Fibroblast of skin of left quadriceps (primary cell): ENCODE measurements around the gene PDE6C.

ENCODE experiments used
- DNase-seq, 2 experiments: peaks; one replicate each; pipeline ENCODE4 v3.0.0-alpha.2; 2013; ENCODE audit warnings: low read depth in 2 of 2

PDE6C gene

GRCh38 chr10:93594518-93594917 is 17.8 kb upstream of the PDE6C start:
- no peak for DNase-seq

- no peak for DNase-seq
These were observed 16.8 kb upstream of the PDE6C start for GRCh38 chr10:93595378-93596161.

DNA sequence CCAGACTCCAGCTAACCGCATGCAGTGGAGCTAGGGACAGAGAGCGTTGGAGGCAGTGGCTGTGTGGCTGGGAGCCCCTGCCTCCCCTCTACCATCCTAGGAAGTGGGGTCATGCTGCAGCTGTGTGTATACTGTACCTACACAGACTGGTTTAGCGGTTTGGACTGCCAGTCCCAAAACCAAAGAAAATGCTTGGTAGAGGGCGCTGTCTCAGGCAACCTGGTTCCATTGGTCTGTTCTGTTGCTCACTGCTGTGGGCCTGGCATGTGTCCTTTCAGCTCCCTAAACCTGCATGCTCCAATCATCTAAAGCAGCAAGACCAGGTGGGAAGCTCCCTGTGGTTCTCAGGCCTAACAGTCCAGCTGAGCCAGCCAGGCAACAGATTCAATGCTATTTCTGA is 15.8 kb upstream of the PDE6C start:
- no peak for DNase-seq

- no peak for DNase-seq
These were observed 15.2 kb upstream of the PDE6C start for GRCh38 chr10:93597075-93597599.

DNA sequence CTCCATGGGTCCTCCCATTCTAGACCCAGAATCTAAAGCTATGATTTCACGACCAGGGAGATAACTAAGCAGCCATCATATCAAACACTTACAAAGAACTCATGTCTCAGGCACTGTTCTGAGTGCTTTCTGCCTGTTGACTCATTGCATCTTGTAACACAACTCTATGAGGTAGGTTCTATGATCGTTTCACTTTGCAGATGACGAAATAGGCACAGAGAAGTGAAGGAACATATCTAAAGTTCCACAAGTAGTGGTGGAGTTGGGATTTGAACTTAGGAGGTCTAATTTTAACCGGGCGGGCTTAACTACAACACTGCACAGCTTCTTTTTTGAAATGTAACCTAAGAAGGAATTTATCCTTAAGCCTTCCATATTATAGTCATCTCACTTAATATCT is 14.2 kb upstream of the PDE6C start:
- DNase-seq, result no peak

- no peak for DNase-seq
These were observed 13.0 kb upstream of the PDE6C start for GRCh38 chr10:93599335-93599734.

GRCh38 chr10:93599778-93600177 is 12.6 kb upstream of the PDE6C start:
- DNase-seq, result no peak

DNA sequence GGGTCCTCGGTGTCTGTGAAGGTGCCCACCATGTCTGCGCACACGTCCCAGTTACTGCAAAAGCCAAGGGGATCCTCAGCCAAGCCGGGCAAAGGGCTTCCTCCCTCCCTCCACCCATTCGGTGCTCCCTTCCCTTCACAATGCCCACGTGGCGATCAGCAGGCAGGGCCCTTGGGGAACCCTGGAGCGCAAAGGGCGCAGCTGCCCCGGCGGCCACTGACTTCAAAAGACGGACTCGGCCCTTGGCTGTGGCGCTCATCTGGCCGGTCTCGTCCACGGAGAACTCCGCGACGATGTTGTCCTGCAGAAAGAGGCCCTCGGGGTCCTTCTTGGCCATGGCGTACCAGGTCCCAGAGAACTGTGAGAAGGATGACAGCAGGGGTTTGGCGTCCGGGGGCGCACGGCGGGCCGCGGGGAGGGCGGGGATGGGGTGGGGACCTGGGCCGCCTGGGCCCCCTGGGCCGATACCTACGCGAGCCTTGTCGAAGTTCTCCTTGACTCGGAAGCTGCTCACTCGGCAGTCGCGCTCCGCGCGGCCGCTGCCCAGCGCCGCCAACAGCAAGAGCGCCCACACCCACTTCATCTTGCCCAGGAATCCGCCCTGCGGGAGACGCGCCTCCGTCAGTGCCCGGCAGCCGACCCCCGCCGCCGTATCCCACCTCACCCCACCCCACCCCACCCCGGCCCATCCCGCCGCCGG is 11.7 kb upstream of the PDE6C start:
- no peak for DNase-seq

DNA sequence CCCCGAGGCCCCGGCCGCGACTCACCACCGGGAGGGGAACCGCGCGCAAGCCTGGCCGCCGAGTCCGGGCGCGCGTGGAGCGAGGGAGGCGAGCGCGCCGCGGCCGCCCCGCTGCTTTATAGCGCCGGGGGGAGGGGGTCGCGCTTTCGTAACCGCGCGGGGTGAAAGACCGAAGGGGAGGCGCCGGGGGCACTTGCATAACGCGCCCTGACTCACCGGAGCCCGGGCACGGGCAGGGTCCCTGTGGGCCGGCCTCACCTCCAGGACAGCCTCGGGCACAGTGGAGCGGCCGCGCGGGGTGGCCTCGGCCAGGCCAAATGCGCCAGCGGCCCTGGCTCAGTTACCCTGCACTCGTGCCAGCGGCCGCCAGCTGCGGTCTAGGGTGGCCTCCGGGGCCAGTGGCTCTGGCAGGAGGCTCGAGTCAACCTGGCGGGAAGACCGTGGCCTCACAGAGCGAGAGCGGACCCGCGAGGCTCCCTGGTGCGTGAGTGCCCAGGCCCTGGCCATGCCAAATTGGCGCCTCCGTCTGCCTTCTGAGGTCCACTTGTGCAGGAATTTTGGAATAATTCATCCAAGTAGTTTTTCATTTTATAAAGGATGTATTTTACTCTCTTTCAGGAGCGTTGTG is 11.1 kb upstream of the PDE6C start, which contains the start of gene RBP4:
TSS of gene RBP4 (minus strand) at position 90 of the 628 bp plus-strand sequence. CDS start 207 bp downstream, outside the sequence.
- DNase-seq, result no peak

GRCh38 chr10:93601774-93602162 is 10.6 kb upstream of the PDE6C start:
- no peak for DNase-seq

- DNase-seq, result no peak
These were observed 9.3 kb upstream of the PDE6C start for GRCh38 chr10:93603023-93603422.

GRCh38 chr10:93604146-93604545 is 8.2 kb upstream of the PDE6C start:
- no peak for DNase-seq

- DNase-seq, result no peak
These were observed 3.9 kb upstream of the PDE6C start for GRCh38 chr10:93608421-93608820.

DNA sequence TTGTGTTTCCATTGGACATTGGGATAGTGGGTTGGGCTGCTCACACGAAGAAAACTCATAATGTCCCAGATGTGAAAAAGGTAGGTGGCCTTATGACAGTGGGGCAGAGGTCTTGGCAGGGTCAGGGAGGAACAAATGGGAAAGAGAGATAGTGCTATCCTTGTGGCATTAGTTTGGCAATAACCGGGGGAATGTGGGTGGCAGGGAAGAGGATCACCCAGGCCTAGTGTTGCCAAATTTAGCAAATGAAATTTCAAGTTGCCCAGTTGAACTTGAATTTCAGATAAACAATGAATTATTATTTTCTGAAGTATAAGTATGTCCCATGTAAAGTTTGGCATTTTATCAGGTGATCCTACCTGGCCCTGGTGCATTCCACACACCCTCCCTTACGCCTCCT is 789 bp downstream of the PDE6C start:
- DNase-seq, result no peak

- DNase-seq, result no peak
These were observed 1.9 kb downstream of the PDE6C start for GRCh38 chr10:93614101-93614825.

DNA sequence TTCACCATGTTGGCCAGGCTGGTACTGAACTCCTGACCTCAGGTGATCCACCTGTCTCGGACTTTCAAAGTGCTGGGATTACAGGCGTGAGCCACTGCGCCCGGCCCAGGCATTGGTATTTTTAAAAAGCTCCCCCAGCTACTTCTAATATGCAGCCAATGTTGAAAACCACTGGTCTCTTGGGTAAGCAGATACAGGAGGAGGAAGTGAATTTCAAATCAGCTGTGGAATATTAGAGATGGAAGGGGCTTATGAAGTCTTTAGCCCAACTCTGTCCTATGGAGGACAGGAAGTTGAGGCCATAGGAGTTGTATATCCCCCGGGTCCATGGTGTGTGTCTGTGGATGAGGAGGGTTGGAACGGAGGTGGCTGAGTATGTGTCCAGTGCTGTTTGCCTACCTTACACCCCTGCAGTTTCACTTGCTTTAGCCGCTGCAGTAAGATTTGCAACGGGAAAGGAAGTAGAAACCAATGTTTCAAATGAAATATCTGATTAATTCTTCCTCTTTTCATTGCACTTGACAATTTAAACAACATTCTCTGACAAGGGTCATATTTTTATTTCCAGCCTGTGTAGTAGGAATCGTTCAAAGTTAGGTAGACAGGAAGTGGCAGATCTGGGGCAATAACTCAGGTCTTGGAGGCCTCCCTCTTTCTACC is 3.4 kb downstream of the PDE6C start:
- DNase-seq, result no peak

- no peak for DNase-seq
These were observed 8.6 kb downstream of the PDE6C start for GRCh38 chr10:93620925-93621324.

- DNase-seq, result no peak
These were observed 10.6 kb downstream of the PDE6C start for GRCh38 chr10:93622942-93623341.

GRCh38 chr10:93628858-93629257 is 16.5 kb downstream of the PDE6C start:
- DNase-seq, result no peak

- DNase-seq, result no peak
These were observed 17.4 kb downstream of the PDE6C start for GRCh38 chr10:93629647-93630305.
